ENCODE measurements around the gene KRTAP5-9.
A peak's percentile ranks its signal among the peaks of the same experiment; 100 is the strongest.
"Not testable (repeated sequence)": the region's sequence is repeated elsewhere in the genome, so short reads cannot be mapped to it uniquely, and the experiment has no call there.

Gene KRTAP5-9

GRCh38 chr11:71548120-71548519 is at the start of gene KRTAP5-9:
Gene KRTAP5-9 (plus strand): TSS chr11:71548420. CDS start chr11:71548658, 238 bp downstream.
- DNase-seq, result no peak

GRCh38 chr11:71499125-71499524 is 49.1 kb upstream of the KRTAP5-9 start:
- DNase-seq, result no peak

GRCh38 chr11:71499546-71499945 is 48.7 kb upstream of the KRTAP5-9 start:
- no peak for DNase-seq

- no peak for DNase-seq
Measured at GRCh38 chr11:71500601-71501021, 47.6 kb upstream of the KRTAP5-9 start.

GRCh38 chr11:71501071-71501985 is 46.9 kb upstream of the KRTAP5-9 start:
- DNase-seq, result no peak

GRCh38 chr11:71502026-71502425 is 46.2 kb upstream of the KRTAP5-9 start:
- DNase-seq, result no peak

- DNase-seq, result no peak
Measured at GRCh38 chr11:71502871-71503435, 45.3 kb upstream of the KRTAP5-9 start.

GRCh38 chr11:71504531-71504930 is 43.7 kb upstream of the KRTAP5-9 start:
- peak; percentile 21 for DNase-seq

GRCh38 chr11:71505001-71505400 is 43.2 kb upstream of the KRTAP5-9 start:
- no peak for DNase-seq

GRCh38 chr11:71505781-71506180 is 42.4 kb upstream of the KRTAP5-9 start:
- no peak for DNase-seq

GRCh38 chr11:71507102-71507501 is 41.1 kb upstream of the KRTAP5-9 start:
- DNase-seq, result no peak

GRCh38 chr11:71518506-71519471 is 29.4 kb upstream of the KRTAP5-9 start:
- DNase-seq, result no peak

- no peak for DNase-seq
Measured at GRCh38 chr11:71519546-71519945, 28.7 kb upstream of the KRTAP5-9 start.

- no peak for DNase-seq
Measured at GRCh38 chr11:71525188-71525937, 22.9 kb upstream of the KRTAP5-9 start.

- no peak for DNase-seq
Measured at GRCh38 chr11:71525938-71526495, 22.2 kb upstream of the KRTAP5-9 start.

GRCh38 chr11:71526796-71527575 is 21.2 kb upstream of the KRTAP5-9 start, which contains the start of gene KRTAP5-7:
Gene KRTAP5-7 (plus strand): TSS chr11:71527267. CDS start chr11:71527301, 34 bp downstream.
- not testable (repeated sequence) for DNase-seq

GRCh38 chr11:71527576-71528210 is 20.5 kb upstream of the KRTAP5-9 start:
- no peak for DNase-seq

- DNase-seq, result no peak
Measured at GRCh38 chr11:71530602-71531001, 17.6 kb upstream of the KRTAP5-9 start.

GRCh38 chr11:71532036-71532610 is 16.1 kb upstream of the KRTAP5-9 start:
- DNase-seq, result no peak

Measured in NCI-H1417 treated with DMSO at 0.1 percent for 48 hours (cell line).